Ishikawa (cell line): Measurements from ENCODE around the gene COQ5.

Experiments used
- CEBPB ChIP-seq: IDR thresholded peaks from 2 replicates; pipeline ENCODE4 v1.6.1; 2012
- CREB1 ChIP-seq: IDR thresholded peaks from 2 replicates; pipeline ENCODE4 v1.6.1; 2012; ENCODE audit warnings: low read depth
- EGR1 ChIP-seq: IDR thresholded peaks from 2 replicates; pipeline ENCODE4 v1.6.1; 2012
- EP300 ChIP-seq: IDR thresholded peaks from 2 replicates; pipeline ENCODE4 v1.6.1; 2012; ENCODE audit warnings: borderline replicate concordance
- FOXM1 ChIP-seq: IDR thresholded peaks from 2 replicates; pipeline ENCODE4 v1.6.1; 2012; ENCODE audit warnings: low read depth, borderline replicate concordance
- NFIC ChIP-seq: IDR thresholded peaks from 2 replicates; pipeline ENCODE4 v1.6.1; 2012
- RAD21 ChIP-seq: IDR thresholded peaks from 2 replicates; pipeline ENCODE4 v1.6.1; 2012; ENCODE audit warnings: low read depth
- TAF1 ChIP-seq: IDR thresholded peaks from 2 replicates; pipeline ENCODE4 v1.6.1; 2012; ENCODE audit warnings: low read depth, mild to moderate bottlenecking
- TCF12 ChIP-seq: IDR thresholded peaks from 2 replicates; pipeline ENCODE4 v1.6.1; 2012; ENCODE audit warnings: low read depth
- TEAD4 ChIP-seq: IDR thresholded peaks from 2 replicates; pipeline ENCODE4 v1.6.1; 2012
- YY1 ChIP-seq: IDR thresholded peaks from 2 replicates; pipeline ENCODE4 v1.6.1; 2012; ENCODE audit warnings: low read depth
- ZBTB7A ChIP-seq: IDR thresholded peaks from 2 replicates; pipeline ENCODE4 v1.6.1; 2012; ENCODE audit warnings: low read depth
- TF ChIP-seq, protein P1 (sequence below): IDR thresholded peaks from 2 replicates; pipeline ENCODE4 v1.6.1; 2012
- TF ChIP-seq, protein P2 (sequence below): IDR thresholded peaks from 2 replicates; pipeline ENCODE4 v1.6.1; 2012
- TF ChIP-seq, protein P3 (sequence below): IDR thresholded peaks from 2 replicates; pipeline ENCODE4 v1.6.1; 2012; ENCODE audit warnings: low read depth, mild to moderate bottlenecking

Gene COQ5

DNA sequence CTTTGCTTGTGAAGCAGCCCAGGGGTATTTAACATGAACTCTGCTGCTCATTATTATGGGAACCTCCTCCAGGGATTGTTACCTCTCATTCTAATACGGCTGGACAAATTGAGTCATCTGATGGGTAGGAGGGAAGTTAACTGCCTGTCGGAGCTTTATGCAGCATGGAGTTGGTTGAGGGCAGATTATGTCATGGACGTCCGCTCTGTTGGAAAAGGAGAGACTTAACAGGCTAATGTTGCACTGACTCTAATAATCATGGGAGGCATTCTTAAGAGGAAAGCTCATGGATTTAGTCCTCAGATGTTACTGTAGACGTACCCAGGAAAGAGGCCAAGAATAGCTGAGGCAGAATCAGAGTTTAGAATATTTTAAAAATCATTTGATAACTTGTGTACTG, 42.3 kb upstream of the COQ5 start:
- no peak for TF ChIP-seq RAD21
- TF ChIP-seq CREB1 = no peak
- TF ChIP-seq CEBPB = no peak
- TF ChIP-seq ZBTB7A = no peak
- TF ChIP-seq, protein P1, sequence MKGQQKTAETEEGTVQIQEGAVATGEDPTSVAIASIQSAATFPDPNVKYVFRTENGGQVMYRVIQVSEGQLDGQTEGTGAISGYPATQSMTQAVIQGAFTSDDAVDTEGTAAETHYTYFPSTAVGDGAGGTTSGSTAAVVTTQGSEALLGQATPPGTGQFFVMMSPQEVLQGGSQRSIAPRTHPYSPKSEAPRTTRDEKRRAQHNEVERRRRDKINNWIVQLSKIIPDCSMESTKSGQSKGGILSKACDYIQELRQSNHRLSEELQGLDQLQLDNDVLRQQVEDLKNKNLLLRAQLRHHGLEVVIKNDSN = no peak
- TF ChIP-seq FOXM1 = no peak
- TF ChIP-seq TCF12 = no peak
- TF ChIP-seq, protein P2, sequence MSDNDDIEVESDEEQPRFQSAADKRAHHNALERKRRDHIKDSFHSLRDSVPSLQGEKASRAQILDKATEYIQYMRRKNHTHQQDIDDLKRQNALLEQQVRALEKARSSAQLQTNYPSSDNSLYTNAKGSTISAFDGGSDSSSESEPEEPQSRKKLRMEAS = no peak
- TF ChIP-seq NFIC = no peak
- TF ChIP-seq TEAD4 = no peak
- TF ChIP-seq, protein P3, sequence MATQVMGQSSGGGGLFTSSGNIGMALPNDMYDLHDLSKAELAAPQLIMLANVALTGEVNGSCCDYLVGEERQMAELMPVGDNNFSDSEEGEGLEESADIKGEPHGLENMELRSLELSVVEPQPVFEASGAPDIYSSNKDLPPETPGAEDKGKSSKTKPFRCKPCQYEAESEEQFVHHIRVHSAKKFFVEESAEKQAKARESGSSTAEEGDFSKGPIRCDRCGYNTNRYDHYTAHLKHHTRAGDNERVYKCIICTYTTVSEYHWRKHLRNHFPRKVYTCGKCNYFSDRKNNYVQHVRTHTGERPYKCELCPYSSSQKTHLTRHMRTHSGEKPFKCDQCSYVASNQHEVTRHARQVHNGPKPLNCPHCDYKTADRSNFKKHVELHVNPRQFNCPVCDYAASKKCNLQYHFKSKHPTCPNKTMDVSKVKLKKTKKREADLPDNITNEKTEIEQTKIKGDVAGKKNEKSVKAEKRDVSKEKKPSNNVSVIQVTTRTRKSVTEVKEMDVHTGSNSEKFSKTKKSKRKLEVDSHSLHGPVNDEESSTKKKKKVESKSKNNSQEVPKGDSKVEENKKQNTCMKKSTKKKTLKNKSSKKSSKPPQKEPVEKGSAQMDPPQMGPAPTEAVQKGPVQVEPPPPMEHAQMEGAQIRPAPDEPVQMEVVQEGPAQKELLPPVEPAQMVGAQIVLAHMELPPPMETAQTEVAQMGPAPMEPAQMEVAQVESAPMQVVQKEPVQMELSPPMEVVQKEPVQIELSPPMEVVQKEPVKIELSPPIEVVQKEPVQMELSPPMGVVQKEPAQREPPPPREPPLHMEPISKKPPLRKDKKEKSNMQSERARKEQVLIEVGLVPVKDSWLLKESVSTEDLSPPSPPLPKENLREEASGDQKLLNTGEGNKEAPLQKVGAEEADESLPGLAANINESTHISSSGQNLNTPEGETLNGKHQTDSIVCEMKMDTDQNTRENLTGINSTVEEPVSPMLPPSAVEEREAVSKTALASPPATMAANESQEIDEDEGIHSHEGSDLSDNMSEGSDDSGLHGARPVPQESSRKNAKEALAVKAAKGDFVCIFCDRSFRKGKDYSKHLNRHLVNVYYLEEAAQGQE = no peak
- TF ChIP-seq EGR1 = no peak
- TF ChIP-seq TAF1 = no peak
- TF ChIP-seq YY1 = no peak
- no peak for TF ChIP-seq EP300

DNA sequence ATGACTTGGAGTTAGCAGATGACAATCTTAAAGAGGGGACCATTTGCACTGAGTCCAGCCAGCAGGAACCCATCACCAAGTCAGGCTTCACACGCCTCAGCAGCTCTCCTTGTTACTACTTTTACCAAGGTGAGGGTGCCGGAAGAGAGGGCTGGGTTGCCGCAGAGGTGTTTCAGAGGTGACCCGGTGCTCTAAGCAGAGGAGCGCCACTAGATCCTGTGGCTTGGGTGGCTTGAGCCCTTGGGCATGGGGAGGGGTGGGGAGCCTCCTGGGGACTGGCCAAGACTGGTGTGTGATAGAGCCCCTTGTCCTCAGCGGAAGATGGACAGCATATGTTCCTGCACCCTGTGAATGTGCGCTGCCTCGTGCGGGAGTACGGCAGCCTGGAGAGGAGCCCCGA, 34.5 kb upstream of the COQ5 start:
- TF ChIP-seq, protein P2 = no peak
- TF ChIP-seq, protein P3 = no peak
- TF ChIP-seq CEBPB = no peak
- TF ChIP-seq EP300 = no peak

DNA sequence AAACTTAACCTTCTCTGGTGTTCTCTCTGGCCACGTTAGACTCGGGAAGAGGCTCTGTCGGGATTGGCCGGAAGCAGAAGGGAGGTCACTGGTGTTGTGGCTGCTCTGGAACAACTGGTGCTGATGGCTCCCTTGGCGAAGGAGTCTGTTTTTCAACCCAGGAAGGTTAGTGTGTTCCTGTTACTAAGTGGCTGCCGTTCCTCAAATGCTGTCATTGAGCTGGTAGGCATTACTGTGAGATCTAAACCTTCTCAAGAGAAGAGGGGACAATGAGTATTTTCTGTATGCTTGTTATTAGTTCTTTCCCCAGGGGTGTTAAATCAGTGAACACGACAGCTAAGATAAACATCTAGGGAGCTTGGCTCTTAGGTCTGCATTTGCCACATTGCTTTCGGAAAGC, 33.9 kb upstream of the COQ5 start:
- TF ChIP-seq RAD21 (no peak), TCF12 (no peak), TAF1 (no peak), CEBPB (no peak), ZBTB7A (no peak), NFIC (no peak), YY1 (no peak), TEAD4 (no peak), EGR1 (no peak), CREB1 (no peak)
- TF ChIP-seq, protein P1 = no peak

DNA sequence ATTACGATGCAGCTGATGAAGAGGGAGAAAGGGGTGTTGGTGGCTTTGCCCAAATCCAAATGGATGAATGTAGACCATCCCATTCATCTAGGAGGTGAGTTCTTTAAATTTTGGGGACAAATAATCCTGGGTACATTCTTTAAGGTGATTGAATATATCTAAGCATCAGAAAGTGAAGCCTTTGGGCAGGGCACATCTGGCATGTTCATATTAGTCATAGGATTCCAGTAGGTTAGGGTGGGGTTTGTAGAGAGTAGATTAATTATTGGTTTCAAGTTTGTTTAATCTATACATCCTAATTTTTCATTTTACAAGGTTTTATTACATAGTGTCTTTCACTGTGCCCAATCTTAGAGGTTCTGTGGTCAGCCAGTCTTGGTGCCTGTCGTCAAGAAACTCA, 28.6 kb upstream of the COQ5 start:
- TF ChIP-seq TEAD4 (no peak), TCF12 (no peak), TAF1 (no peak)
- TF ChIP-seq, protein P3 = no peak

DNA sequence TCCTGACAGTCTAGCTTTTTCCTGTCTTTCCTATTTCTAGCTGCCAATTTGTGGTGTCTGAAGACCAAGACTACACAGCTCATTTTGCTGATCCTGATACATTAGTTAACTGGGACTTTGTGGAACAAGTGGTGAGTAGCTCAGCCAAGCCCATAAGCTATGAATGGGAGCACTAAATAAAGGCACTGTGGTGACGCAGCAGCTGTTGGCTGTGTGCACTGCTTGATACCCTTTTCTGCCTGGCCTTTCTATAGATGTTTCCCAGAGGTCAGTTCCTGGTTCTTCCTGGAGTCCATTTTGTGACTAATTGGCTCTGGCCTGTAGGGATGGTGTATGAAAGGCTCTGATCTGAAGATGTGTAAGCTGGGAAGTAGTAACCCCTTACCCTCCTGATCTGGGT, 25.7 kb upstream of the COQ5 start:
- TF ChIP-seq TCF12 (no peak), CREB1 (no peak), RAD21 (no peak), EGR1 (no peak), FOXM1 (no peak), NFIC (no peak), TEAD4 (no peak), YY1 (no peak), ZBTB7A (no peak), CEBPB (no peak), EP300 (no peak), TAF1 (no peak)
- TF ChIP-seq, protein P2 = no peak
- TF ChIP-seq, protein P3 = no peak
- TF ChIP-seq, protein P1 = no peak
